Caco-2 (cell line): ENCODE measurements around the gene WWOX. TPM values are rescaled to one million over a fixed set of nuclear protein-coding genes. Genes with fewer than 3 reads are reported as not detected.
A peak's percentile ranks its signal among the peaks of the same experiment; 100 is the strongest.

Experiments
- BruUV-seq: library from RNA; stranded (reverse); fragments of 400-500 nt; replicated peaks from 2 replicates; lab custom pipeline; 2021; lab: Mats Ljungman, UMichigan
- CTCF ChIA-PET: fragments of 300-600 bp; sonication (Branson Sonifier 250); formaldehyde crosslinking; loops from one replicate; lab custom pipeline; 2022; ENCODE audit warnings: antibody characterized with exemption; lab: Charles Lee
- POLR2A ChIA-PET: fragments of 300-600 bp; sonication (Branson Sonifier 250); formaldehyde crosslinking; loops from one replicate; lab custom pipeline; 2022; ENCODE audit warnings: antibody characterized with exemption; lab: Charles Lee
- DNase-seq, 2 experiments: peaks; one replicate each; pipeline versions ENCODE4 v3.0.0 to v3.0.0-alpha.2; 2020 to 2022
- H3K27me3 ChIP-seq: replicated peaks from 2 replicates; pipeline ENCODE4 v1.6.0; 2011; ENCODE audit warnings: low read length; ENCODE audit not compliant: control insufficient read depth, insufficient read depth
- H3K36me3 ChIP-seq: 2 replicates; pipeline ENCODE4 v1.5.1; 2011; ENCODE audit warnings: low read length; ENCODE audit not compliant: control insufficient read depth, insufficient read depth
- H3K4me1 ChIP-seq: fragments of 250-450 bp; sonication (Bioruptor Pico); 2 replicates; pipeline ENCODE4 v1.5.1; 2020; ENCODE audit warnings: mild to moderate bottlenecking
- H3K4me3 ChIP-seq: 2 replicates; pipeline ENCODE4 v1.5.1; 2011; ENCODE audit warnings: low read depth, mild to moderate bottlenecking, control low read depth, low read length
- H3K9me3 ChIP-seq: fragments of 250-450 bp; sonication (Bioruptor Pico); 2 replicates; pipeline ENCODE4 v1.5.1; 2020; ENCODE audit warnings: mild to moderate bottlenecking, moderate library complexity
- H3K27ac Mint-ChIP-seq: one replicate; pipeline ENCODE4 v1.8.0; 2022; ENCODE audit warnings: mixed read lengths; ENCODE audit not compliant: unreplicated experiment
- H3K27me3 Mint-ChIP-seq: one replicate; pipeline ENCODE4 v1.8.0; 2022; ENCODE audit warnings: mixed read lengths; ENCODE audit not compliant: insufficient read depth, unreplicated experiment
- H3K36me3 Mint-ChIP-seq: one replicate; pipeline ENCODE4 v1.8.0; 2022; ENCODE audit warnings: mild to moderate bottlenecking, mixed read lengths; ENCODE audit not compliant: insufficient read depth, unreplicated experiment
- H3K4me1 Mint-ChIP-seq: one replicate; pipeline ENCODE4 v1.8.0; 2022; ENCODE audit warnings: low read depth, mixed read lengths; ENCODE audit not compliant: unreplicated experiment
- H3K4me3 Mint-ChIP-seq: one replicate; pipeline ENCODE4 v1.8.0; 2022; ENCODE audit warnings: mild to moderate bottlenecking, moderate library complexity, mixed read lengths; ENCODE audit not compliant: unreplicated experiment
- H3K9me3 Mint-ChIP-seq: one replicate; pipeline ENCODE4 v1.8.0; 2022; ENCODE audit warnings: mixed read lengths; ENCODE audit not compliant: unreplicated experiment
- CTCF ChIP-seq, 2 experiments: fragments of 200-600 bp in 1 of 2; IDR thresholded peaks; 1 replicate in 1 of 2; 2 replicates in 1 of 2; pipeline versions ENCODE4 v1.5.1 to v1.8.0; 2011 to 2022; ENCODE audit warnings: antibody characterized with exemption in 1 of 2, control low read depth in 1 of 2, inconsistent platforms in 1 of 2, low read depth in 1 of 2, low read length in 1 of 2, mild to moderate bottlenecking in 1 of 2, moderate library complexity in 1 of 2; ENCODE audit not compliant: insufficient read depth in 1 of 2, severe bottlenecking in 1 of 2, unreplicated experiment in 1 of 2
- intact Hi-C: fragments of 100-400 bp; cut with micrococcal nuclease; formaldehyde crosslinking; loops from one replicate; pipeline ENCODE4 v1.10.0; 2022; ENCODE audit not compliant: unreplicated experiment
- total RNA-seq: library from RNA; stranded (reverse); gene quantifications from 2 replicates; pipeline ENCODE4 v1.2.3, GENCODE V29; 2022

WWOX gene
- total RNA-seq, 1 experiment from 2014 or later, result 45.0 TPM

GRCh38 chr16:78503602-78504001 lies 404.1 kb downstream of the WWOX start:
- peaks cover 16% of the 10 kb centered on the region for H3K9me3 Mint-ChIP-seq
- ChIA-PET CTCF (interaction anchor here (0.9 to 1.1 kb wide), 2 partner anchors 11 to 385 kb away, joined by 3 to 5 read pairs; no protein-coding TSS in a partner anchor), POLR2A (no interaction called here)
- H3K9me3 ChIP-seq, result no peaks in the 10 kb centered on the region
- DNase-seq, result peak; percentile 44 to 64
- peak; percentile 70 to 88 for TF ChIP-seq CTCF (IDR thresholded peaks at IDR 0.05; ENCODE audit: insufficient read depth in 1 of 2, low read depth in 1 of 2, low read length in 1 of 2, severe bottlenecking in 1 of 2, unreplicated experiment in 1 of 2)
- H3K27me3 Mint-ChIP-seq, result no peaks in the 10 kb centered on the region
- H3K27me3 ChIP-seq, result no peaks in the 10 kb centered on the region
- peaks cover 6% of the 10 kb centered on the region for H3K36me3 Mint-ChIP-seq
- H3K36me3 ChIP-seq, result no peaks in the 10 kb centered on the region
- H3K4me3 Mint-ChIP-seq, result no peak overlapping the region
- BruUV-seq, result no TSS peak
- no peak overlapping the region for H3K4me3 ChIP-seq
- peaks cover 26% of the 10 kb centered on the region for H3K4me1 Mint-ChIP-seq
- intact Hi-C loops, result loop anchor here (2.0 kb wide), 3 partner anchors 267 to 543 kb away; no protein-coding TSS in a partner anchor
- no peak overlapping the region for H3K27ac Mint-ChIP-seq
- peaks cover 25% of the 10 kb centered on the region for H3K4me1 ChIP-seq

GRCh38 chr16:78504401-78504851 lies 405.0 kb downstream of the WWOX start:
- Histone ChIP-seq H3K4me3 (no peak overlapping the region), H3K9me3 (no peaks in the 10 kb centered on the region), H3K27me3 (no peaks in the 10 kb centered on the region), H3K4me1 (peaks cover 18% of the 10 kb centered on the region), H3K36me3 (no peaks in the 10 kb centered on the region)
- no peak overlapping the region for H3K4me3 Mint-ChIP-seq
- intact Hi-C loops, result no loop called here
- no peak overlapping the region for H3K27ac Mint-ChIP-seq
- peaks cover 22% of the 10 kb centered on the region for H3K4me1 Mint-ChIP-seq
- TF ChIP-seq CTCF (IDR thresholded peaks at IDR 0.05; ENCODE audit: insufficient read depth in 1 of 2, low read depth in 1 of 2, low read length in 1 of 2, severe bottlenecking in 1 of 2, unreplicated experiment in 1 of 2), result no peak
- peaks cover 13% of the 10 kb centered on the region for H3K9me3 Mint-ChIP-seq
- ChIA-PET CTCF (interaction anchor here (0.9 to 1.1 kb wide), 2 partner anchors 10 to 385 kb away, joined by 3 to 5 read pairs; no protein-coding TSS in a partner anchor), POLR2A (no interaction called here)
- no TSS peak for BruUV-seq
- H3K27me3 Mint-ChIP-seq, result no peaks in the 10 kb centered on the region
- peaks cover 3% of the 10 kb centered on the region for H3K36me3 Mint-ChIP-seq
- no peak for DNase-seq

- DNase-seq, result no peak
- intact Hi-C loops, result no loop called here
- H3K36me3 Mint-ChIP-seq, result no peaks in the 10 kb centered on the region
- no peaks in the 10 kb centered on the region for H3K27me3 Mint-ChIP-seq
- Histone ChIP-seq H3K36me3 (no peaks in the 10 kb centered on the region), H3K9me3 (no peaks in the 10 kb centered on the region), H3K4me1 (peaks cover 12% of the 10 kb centered on the region), H3K4me3 (no peak overlapping the region), H3K27me3 (no peaks in the 10 kb centered on the region)
- BruUV-seq, result no TSS peak
- peak overlapping the region; percentile 22 for H3K27ac Mint-ChIP-seq
- H3K4me3 Mint-ChIP-seq, result no peak overlapping the region
- TF ChIP-seq CTCF (IDR thresholded peaks at IDR 0.05; ENCODE audit: insufficient read depth in 1 of 2, low read depth in 1 of 2, low read length in 1 of 2, severe bottlenecking in 1 of 2, unreplicated experiment in 1 of 2), result no peak
- peaks cover 16% of the 10 kb centered on the region for H3K4me1 Mint-ChIP-seq
- peaks cover 7% of the 10 kb centered on the region for H3K9me3 Mint-ChIP-seq
- ChIA-PET CTCF (no interaction called here), POLR2A (no interaction called here)
Observed at GRCh38 chr16:78505036-78505435, 405.6 kb downstream of the WWOX start.
